SH-SY5Y (cell line): ENCODE data around the gene GLDN.

Experiments
- GATA2 ChIP-seq: IDR thresholded peaks from 2 replicates; pipeline ENCODE4 v1.6.1; 2011; ENCODE audit warnings: mild to moderate bottlenecking, low read depth, low read length
- GATA3 ChIP-seq: IDR thresholded peaks from 2 replicates; pipeline ENCODE4 v1.6.1; 2011; ENCODE audit warnings: low read depth, mild to moderate bottlenecking, low read length, moderate library complexity

DNA sequence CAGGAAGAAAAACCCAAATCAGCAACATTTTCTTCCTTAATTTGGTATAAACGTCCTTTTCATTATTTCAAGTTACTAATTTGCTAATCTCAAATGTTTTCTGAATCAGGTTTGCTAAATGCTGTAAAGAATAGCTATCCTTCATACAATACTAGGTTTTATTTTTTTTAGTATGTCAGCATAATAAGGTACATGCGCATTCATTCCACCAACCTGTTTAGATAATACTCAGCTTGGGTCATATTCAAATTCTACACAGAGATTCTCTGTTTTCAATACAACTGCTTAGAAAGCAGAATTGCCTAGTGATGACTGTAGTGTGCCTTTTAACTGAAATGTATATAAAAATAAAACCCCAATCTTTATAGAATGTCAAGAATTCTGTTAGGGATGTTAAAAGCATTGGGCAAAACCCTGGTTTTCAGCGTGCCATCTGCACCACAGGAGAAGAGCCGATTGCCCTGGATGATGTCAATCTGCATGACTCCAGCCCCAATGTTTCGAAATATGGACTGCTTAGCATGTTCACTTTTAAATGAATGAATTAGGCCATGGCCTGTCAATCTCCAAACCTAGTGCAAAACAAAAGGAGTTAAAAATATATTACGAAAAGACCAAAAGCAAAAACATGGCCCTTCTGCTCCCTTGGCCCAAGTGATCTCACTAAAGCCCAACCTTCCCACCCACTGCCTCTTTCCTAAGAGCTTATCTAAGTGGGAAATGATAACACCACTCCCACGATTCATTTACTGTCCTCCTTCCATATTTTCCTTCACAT, 107.4 kb downstream of the GLDN start:
- TF ChIP-seq GATA2 (no peak), GATA3 (no peak)
